Kidney epithelial cell (primary cell): ENCODE measurements around the gene ZMYND19. TPM values are rescaled to one million over a fixed set of nuclear protein-coding genes. Genes with fewer than 3 reads are reported as not detected.
"Not testable (repeated sequence)": the region's sequence is repeated elsewhere in the genome, so short reads cannot be mapped to it uniquely, and the experiment has no call there.

Source experiments
- DNase-seq: peaks from one replicate; pipeline ENCODE4 v3.0.0-alpha.2; 2010; ENCODE audit warnings: low read depth
- H3K27me3 ChIP-seq: 2 replicates; pipeline ENCODE4 v1.6.0; 2011; ENCODE audit warnings: low read length; ENCODE audit not compliant: control insufficient read depth, insufficient read depth
- H3K36me3 ChIP-seq: 2 replicates; pipeline ENCODE4 v1.5.1; 2011; ENCODE audit warnings: low read length; ENCODE audit not compliant: control insufficient read depth, insufficient read depth
- H3K4me3 ChIP-seq: 2 replicates; pipeline ENCODE4 v1.5.1; 2011; ENCODE audit warnings: low read depth, mild to moderate bottlenecking, control low read depth, low read length
- total RNA-seq: library from RNA; depleted of rRNA; stranded (reverse); fragments of >200 nt; gene quantifications from 2 replicates; pipeline ENCODE4 v1.2.3, GENCODE V29; 2015
- TF ChIP-seq, protein P1 (sequence below): IDR thresholded peaks from 2 replicates; pipeline ENCODE4 v1.5.1; 2011; ENCODE audit warnings: mild to moderate bottlenecking, moderate library complexity, low read length, control low read depth, inconsistent platforms; ENCODE audit not compliant: insufficient read depth, poor library complexity, severe bottlenecking

Gene ZMYND19
- total RNA-seq, 1 donor from 2014 or later, result 27.1 TPM

GRCh38 chr9:137534256-137535119 is 55.8 kb downstream of the ZMYND19 start:
- Histone ChIP-seq H3K27me3 (no peaks in the 10 kb centered on the region), H3K4me3 (no peak overlapping the region), H3K36me3 (no peaks in the 10 kb centered on the region)
- TF ChIP-seq, protein P1, sequence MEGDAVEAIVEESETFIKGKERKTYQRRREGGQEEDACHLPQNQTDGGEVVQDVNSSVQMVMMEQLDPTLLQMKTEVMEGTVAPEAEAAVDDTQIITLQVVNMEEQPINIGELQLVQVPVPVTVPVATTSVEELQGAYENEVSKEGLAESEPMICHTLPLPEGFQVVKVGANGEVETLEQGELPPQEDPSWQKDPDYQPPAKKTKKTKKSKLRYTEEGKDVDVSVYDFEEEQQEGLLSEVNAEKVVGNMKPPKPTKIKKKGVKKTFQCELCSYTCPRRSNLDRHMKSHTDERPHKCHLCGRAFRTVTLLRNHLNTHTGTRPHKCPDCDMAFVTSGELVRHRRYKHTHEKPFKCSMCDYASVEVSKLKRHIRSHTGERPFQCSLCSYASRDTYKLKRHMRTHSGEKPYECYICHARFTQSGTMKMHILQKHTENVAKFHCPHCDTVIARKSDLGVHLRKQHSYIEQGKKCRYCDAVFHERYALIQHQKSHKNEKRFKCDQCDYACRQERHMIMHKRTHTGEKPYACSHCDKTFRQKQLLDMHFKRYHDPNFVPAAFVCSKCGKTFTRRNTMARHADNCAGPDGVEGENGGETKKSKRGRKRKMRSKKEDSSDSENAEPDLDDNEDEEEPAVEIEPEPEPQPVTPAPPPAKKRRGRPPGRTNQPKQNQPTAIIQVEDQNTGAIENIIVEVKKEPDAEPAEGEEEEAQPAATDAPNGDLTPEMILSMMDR, result peak; percentile 75
- DNase-seq, result peak; percentile 26

GRCh38 chr9:137532891-137533468 is 57.3 kb downstream of the ZMYND19 start:
- not testable (repeated sequence) for H3K4me3 ChIP-seq, H3K36me3 ChIP-seq, H3K27me3 ChIP-seq, DNase-seq

Other genes with a start within 250 kb of the ZMYND19 start
- 8.6 and 13.3 TPM in 2 replicates for gene EXD3, start 167.3 kb downstream of the ZMYND19 start, total RNA-seq
- 0.84 and 1.8 TPM in 2 replicates for gene NOXA1, start 167.1 kb downstream of the ZMYND19 start, total RNA-seq
- not detected in 2 replicates for gene ENTPD8, start 149.2 kb downstream of the ZMYND19 start, total RNA-seq
- 52.5 and 65.5 TPM in 2 replicates for gene NSMF, start 131.2 kb downstream of the ZMYND19 start, total RNA-seq
- gene PNPLA7, start 40.1 kb downstream of the ZMYND19 start, total RNA-seq, result 0.04 and 0.21 TPM in 2 replicates
- 77.9 and 83.3 TPM in 2 replicates for gene MRPL41, start 38.6 kb downstream of the ZMYND19 start, total RNA-seq
- gene DPH7, start 11.6 kb downstream of the ZMYND19 start, total RNA-seq, result 38.9 and 52.1 TPM in 2 replicates
- gene ARRDC1, start 15.2 kb upstream of the ZMYND19 start, total RNA-seq, result 84.2 and 110 TPM in 2 replicates
- gene EHMT1, start 28.5 kb upstream of the ZMYND19 start, total RNA-seq, result 59.9 and 70.9 TPM in 2 replicates